Measurements from ENCODE around the gene MDFI. TPM values are rescaled to one million over a fixed set of nuclear protein-coding genes. Genes with fewer than 3 reads are reported as not detected.

Gene MDFI
- polyA plus RNA-seq, 1 of the 3 experiments (the other 2 are of a cell fraction), result 7.0 TPM

GRCh38 chr6:41677124-41677921 is 39.1 kb downstream of the MDFI start:
- H3K9me3 ChIP-seq, result no peaks in the 10 kb centered on the region
- 88% methylated on average over 25 of the region's 25 CpGs for WGBS (ENCODE audit: low lambda C conversion rate)
- H3F3A ChIP-seq (replicated peaks; ENCODE audit: insufficient read depth), result peaks cover 1% of the 10 kb centered on the region
- H3K27ac ChIP-seq (ENCODE audit: low read depth in 2 of 2, low read length in 1 of 2), result no peak overlapping the region
- no peaks in the 10 kb centered on the region; the same call in 1 of the 2 replicates for H3K27me3 ChIP-seq (ENCODE audit: insufficient read depth)
- no peaks in the 10 kb centered on the region for H4K20me1 ChIP-seq (ENCODE audit: insufficient read depth)
- H3K9me2 ChIP-seq, result no peaks in the 10 kb centered on the region
- TF ChIP-seq PBX3 (IDR thresholded peaks at IDR 0.05), result no peak
- no peak for TF ChIP-seq GATA2 (CRISPR knock-in tag; IDR thresholded peaks at IDR 0.05)
- TF ChIP-seq TEAD4 (IDR thresholded peaks at IDR 0.05; ENCODE audit: borderline replicate concordance, insufficient read depth), result no peak
- TF ChIP-seq FOSL2 (IDR thresholded peaks at IDR 0.05; ENCODE audit: borderline replicate concordance, low read depth), result no peak
- no peak for TF ChIP-seq FOXJ3 (CRISPR knock-in tag; IDR thresholded peaks at IDR 0.05)
- no peak for TF ChIP-seq IRF3 (IDR thresholded peaks at IDR 0.05; ENCODE audit: low read depth, low read length)
- no peak for TF ChIP-seq REST (IDR thresholded peaks at IDR 0.05; ENCODE audit: low read depth, low read length)
- TF ChIP-seq EZH2phosphoT487 (IDR thresholded peaks at IDR 0.05; ENCODE audit: borderline replicate concordance, low read depth), result no peak
- no peak for TF ChIP-seq GABPA (IDR thresholded peaks at IDR 0.05; ENCODE audit: low read depth)
- DNase-seq, result no peak
- H3K36me3 ChIP-seq (replicated peaks in 1 of 2; ENCODE audit: control insufficient read depth in 1 of 2, insufficient read depth in 2 of 2, low read length in 1 of 2), result no peaks in the 10 kb centered on the region
- H3K4me1 ChIP-seq (ENCODE audit: control insufficient read depth in 1 of 2, insufficient read depth in 2 of 2, low read depth in 1 of 2, low read length in 1 of 2), result peaks cover 5 to 14% of the 10 kb centered on the region in 2 experiments; a peak in 1 of 4 replicates
- no peak overlapping the region for H3K4me3 ChIP-seq (ENCODE audit: low read depth in 2 of 2, low read length in 1 of 2)
- H3K4me2 ChIP-seq, result no peak overlapping the region
- H3K9ac ChIP-seq, result no peak overlapping the region
- ChIA-PET CTCF (interaction anchor here (1.0 to 19.4 kb wide), 3 partner anchors 43 to 307 kb away, joined by 3 to 504 read pairs (median 285); no protein-coding TSS in a partner anchor), POLR2A (no interaction called here)
- H3K79me2 ChIP-seq (ENCODE audit: insufficient read depth), result no peaks in the 10 kb centered on the region
- H2AFZ ChIP-seq (ENCODE audit: low read depth), result no peak overlapping the region

Measured in SK-N-SH (cell line).